Measurements from ENCODE around the gene ULK2.
"Not testable (repeated sequence)": the region's sequence is repeated elsewhere in the genome, so short reads cannot be mapped to it uniquely, and the experiment has no call there.

ULK2 gene

DNA sequence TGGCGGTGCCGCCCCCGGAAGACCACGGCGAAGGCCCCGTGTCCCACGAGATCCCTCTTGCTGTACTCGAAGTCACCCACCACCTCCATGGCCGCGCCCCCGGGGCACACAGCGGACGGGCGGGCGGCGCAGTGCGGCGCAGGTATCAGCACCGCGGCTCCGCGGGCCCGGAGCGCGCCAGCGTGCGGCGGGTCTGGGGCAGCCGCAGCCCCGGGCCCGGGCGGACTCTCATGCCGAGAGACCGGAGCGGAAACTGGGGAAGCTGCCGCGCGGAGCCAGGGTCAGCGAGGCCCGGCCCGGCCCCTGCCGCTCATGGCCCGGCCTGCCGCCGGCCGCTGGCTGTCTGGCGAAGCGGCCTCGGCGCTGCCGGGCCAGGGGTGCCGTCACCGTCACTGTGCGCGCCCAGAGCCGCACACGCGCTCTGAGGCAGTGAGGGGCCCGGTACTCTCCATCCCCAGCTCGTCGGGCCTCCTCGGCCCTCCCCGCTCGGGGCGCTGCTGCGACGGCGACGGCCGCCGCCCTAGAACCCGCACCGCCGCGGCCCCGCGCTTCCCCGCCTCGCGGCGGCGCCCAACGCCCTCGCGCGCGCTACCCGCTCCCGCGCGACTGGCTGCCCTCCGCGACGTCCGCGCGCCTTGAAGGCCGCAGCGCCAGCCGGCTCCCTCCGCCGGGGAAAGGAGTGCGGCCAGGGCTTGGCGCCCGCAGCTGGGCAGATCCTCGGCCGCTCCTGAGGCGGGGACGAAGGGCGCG is at the start of gene ULK2:
ULK2 (minus strand) TSS at position 608 of the 750 bp plus-strand sequence; CDS start at position 89, 519 bp downstream.
- Mint-ChIP-seq H3K27ac (no peak within 1 kb of the TSS), H3K27me3 (no peaks in the 10 kb centered on the region), H3K9me3 (no peaks in the 10 kb centered on the region), H3K4me1 (peaks cover 22% of the 10 kb centered on the region), H3K36me3 (ENCODE audit: low read depth) (no peaks in the 10 kb centered on the region), H3K4me3 (peak within 1 kb of the TSS; percentile 81)
- ATAC-seq (peak; percentile 89), DNase-seq (peak; percentile 53)

DNA sequence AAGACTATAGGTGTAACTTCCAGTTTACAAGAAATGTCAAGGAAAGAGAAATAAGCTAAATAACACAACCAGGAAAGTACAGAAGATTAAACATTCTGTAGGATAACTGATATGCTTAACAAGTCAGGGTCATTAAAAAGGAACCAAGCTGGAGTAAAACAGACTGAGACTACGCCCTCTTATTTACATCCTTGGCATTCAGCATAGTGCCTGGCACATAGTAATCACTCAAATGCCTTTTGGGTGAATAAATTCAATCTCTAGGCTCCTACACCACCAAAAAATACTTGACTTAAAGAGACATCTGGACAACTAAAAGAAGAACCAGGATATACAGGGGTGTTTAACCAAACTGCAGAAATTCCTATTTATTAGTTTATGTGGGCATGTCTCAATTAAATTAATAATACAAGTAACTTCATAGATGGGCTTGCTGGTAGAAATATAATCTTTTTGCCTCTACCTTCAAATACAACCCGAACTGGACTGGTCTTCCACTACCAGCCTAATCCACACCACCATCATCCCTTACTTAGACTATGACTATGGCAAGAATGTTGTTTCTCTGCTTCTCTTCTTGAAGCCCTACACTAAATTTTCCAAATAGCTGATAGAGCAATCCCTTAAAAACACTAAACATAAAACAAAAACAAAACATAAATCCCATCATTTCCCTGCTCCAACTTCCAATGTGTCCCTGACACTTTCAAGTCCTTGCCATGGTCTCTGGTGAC is 47.7 kb upstream of the ULK2 start:
- Mint-ChIP-seq H3K4me1 (peaks cover 5% of the 10 kb centered on the region), H3K36me3 (ENCODE audit: low read depth) (peaks cover 40% of the 10 kb centered on the region), H3K4me3 (no peak overlapping the region), H3K27me3 (no peaks in the 10 kb centered on the region), H3K9me3 (no peaks in the 10 kb centered on the region), H3K27ac (no peak overlapping the region)
- DNase-seq (no peak), ATAC-seq (no peak)

DNA sequence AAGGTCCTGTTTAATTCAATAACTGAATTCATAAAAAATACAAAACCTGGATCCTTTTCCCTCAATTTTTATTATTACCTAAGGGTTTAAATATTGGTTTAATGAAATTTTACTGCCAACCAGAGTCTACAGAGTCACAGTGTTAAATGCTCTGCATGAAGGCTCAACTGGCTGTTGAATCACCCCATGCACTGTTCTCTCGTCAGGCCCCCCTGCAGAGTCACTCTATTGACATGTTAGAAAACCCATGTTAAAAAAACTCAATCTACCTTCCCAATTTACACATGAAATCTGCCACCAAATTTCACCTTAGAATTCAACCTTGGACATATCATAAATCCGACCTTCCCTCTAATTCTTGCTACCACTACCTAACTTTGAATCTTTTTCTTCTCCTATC is 43.3 kb upstream of the ULK2 start:
- no peaks in the 10 kb centered on the region for H3K9me3 Mint-ChIP-seq
- no peaks in the 10 kb centered on the region for H3K27me3 Mint-ChIP-seq
- H3K4me3 Mint-ChIP-seq, result no peak overlapping the region
- peak overlapping the region; percentile 52 for H3K27ac Mint-ChIP-seq
- ATAC-seq, result no peak
- DNase-seq, result no peak
- H3K4me1 Mint-ChIP-seq, result peaks cover 4% of the 10 kb centered on the region
- peaks cover 46% of the 10 kb centered on the region for H3K36me3 Mint-ChIP-seq (ENCODE audit: low read depth)

DNA sequence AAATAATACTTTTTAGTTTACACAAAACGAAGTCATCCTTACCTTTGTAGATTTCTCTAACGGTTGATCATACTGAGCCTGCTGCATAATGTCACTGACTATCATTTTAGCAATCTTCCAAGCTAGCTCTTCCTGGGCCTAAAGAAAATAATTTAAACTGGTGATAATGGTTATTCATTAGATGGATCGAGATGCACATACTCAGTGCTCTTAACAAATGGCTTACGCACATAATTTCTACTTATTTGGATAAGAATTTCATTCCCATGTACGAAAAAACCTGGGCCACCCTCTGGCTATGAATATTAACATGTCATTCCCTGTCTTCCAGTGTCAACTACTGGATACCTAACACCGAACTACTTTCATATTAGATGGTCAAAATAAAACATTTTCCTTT is 41.4 kb upstream of the ULK2 start:
- H3K4me1 Mint-ChIP-seq, result peaks cover 8% of the 10 kb centered on the region
- no peak for ATAC-seq
- no peaks in the 10 kb centered on the region for H3K9me3 Mint-ChIP-seq
- no peaks in the 10 kb centered on the region for H3K27me3 Mint-ChIP-seq
- H3K36me3 Mint-ChIP-seq (ENCODE audit: low read depth), result peaks cover 52% of the 10 kb centered on the region
- H3K4me3 Mint-ChIP-seq, result no peak overlapping the region
- H3K27ac Mint-ChIP-seq, result no peak overlapping the region
- DNase-seq, result no peak

DNA sequence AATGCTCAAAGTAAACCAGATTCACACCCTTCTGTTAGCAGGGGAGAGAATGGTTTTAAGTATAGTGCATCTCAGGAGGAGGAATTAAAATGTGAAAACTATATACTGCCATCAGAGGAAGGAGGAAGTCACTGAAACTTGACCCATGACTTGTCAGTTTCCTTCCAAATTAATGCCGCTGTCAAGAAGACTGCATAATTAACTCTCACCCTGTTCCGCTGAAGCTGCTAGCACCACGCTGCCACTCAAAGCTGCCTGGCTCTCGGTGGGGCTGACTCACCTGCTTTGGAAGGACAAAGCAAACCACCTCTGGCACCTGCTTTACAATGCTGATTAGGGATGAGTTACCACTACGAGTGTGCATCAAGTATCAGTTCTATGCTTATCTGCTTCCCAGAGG is 37.8 kb upstream of the ULK2 start:
- H3K36me3 Mint-ChIP-seq (ENCODE audit: low read depth), result peaks cover 56% of the 10 kb centered on the region
- H3K9me3 Mint-ChIP-seq, result no peaks in the 10 kb centered on the region
- no peaks in the 10 kb centered on the region for H3K27me3 Mint-ChIP-seq
- H3K4me1 Mint-ChIP-seq, result peaks cover 8% of the 10 kb centered on the region
- DNase-seq, result no peak
- peak overlapping the region; percentile 46 for H3K27ac Mint-ChIP-seq
- no peak overlapping the region for H3K4me3 Mint-ChIP-seq
- no peak for ATAC-seq

DNA sequence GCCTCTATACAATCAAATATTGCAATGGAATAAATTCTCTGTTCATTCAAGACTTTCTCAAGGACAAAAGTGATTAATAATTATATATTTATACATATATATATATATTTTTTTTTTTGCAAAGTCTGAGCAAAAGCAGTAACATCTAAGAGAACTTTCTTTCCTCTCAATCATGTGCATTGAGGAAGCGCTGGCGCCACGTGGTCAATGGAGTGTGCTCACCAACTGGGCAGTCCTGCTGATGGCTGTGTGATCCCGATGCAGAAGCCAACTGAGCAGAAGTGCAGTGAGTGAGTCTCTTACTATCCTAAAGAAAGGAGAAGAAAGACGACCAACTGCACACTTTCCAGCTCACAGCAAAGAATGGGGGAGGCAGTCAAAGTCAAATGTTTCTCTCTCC is 37.2 kb upstream of the ULK2 start:
- DNase-seq (no peak), ATAC-seq (no peak)
- Mint-ChIP-seq H3K4me1 (peaks cover 8% of the 10 kb centered on the region), H3K9me3 (no peaks in the 10 kb centered on the region), H3K4me3 (no peak overlapping the region), H3K27ac (no peak overlapping the region), H3K27me3 (no peaks in the 10 kb centered on the region), H3K36me3 (ENCODE audit: low read depth) (peaks cover 54% of the 10 kb centered on the region)

DNA sequence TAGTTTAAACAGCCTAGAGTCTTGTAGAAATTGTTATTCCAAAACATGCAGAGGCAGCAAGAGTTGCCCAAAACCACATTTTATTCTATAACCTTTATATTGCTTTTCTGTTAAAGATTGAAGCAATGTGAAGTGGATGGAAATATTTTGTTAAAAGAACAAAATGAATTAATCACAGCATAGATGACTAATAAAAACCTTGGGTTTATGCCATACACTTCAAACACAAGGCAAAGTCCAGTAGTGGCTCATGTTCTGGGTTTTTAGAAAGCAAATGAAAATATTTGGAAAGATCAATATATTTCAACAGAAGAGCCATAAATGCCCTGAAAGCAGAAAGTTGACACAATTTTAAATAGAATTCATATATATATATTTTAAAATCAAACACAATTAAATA is 36.7 kb upstream of the ULK2 start:
- ATAC-seq (no peak), DNase-seq (no peak)

DNA sequence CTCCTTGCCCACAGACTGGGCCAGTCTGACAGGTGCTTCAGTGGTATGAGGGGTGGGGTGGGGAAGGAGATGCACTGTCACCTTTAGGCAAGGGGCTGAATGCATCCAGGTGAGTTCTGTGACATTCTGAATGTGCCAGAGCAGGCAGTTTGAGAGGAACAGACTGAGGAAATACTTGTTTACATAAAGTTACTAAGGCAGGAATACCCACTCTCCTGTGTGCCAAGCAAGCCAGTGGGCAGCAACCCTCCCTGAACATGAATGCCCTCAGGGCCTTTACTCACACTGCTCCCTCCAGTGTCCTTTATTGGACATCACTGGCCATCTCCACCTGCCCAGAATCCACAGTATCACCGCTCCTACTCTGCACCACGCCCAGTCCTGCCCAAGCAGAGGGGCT is 33.1 kb upstream of the ULK2 start:
- Mint-ChIP-seq H3K36me3 (ENCODE audit: low read depth) (peaks cover 29% of the 10 kb centered on the region), H3K27ac (no peak overlapping the region)
- no peak for ATAC-seq

More for the DNA sequence above, 36.7 kb upstream of the ULK2 start:
- H3K4me1 Mint-ChIP-seq, result peaks cover 8% of the 10 kb centered on the region
- H3K4me3 Mint-ChIP-seq, result no peak overlapping the region
- H3K36me3 Mint-ChIP-seq (ENCODE audit: low read depth), result peaks cover 50% of the 10 kb centered on the region
- no peaks in the 10 kb centered on the region for H3K27me3 Mint-ChIP-seq
- no peak overlapping the region for H3K27ac Mint-ChIP-seq
- no peaks in the 10 kb centered on the region for H3K9me3 Mint-ChIP-seq

DNA sequence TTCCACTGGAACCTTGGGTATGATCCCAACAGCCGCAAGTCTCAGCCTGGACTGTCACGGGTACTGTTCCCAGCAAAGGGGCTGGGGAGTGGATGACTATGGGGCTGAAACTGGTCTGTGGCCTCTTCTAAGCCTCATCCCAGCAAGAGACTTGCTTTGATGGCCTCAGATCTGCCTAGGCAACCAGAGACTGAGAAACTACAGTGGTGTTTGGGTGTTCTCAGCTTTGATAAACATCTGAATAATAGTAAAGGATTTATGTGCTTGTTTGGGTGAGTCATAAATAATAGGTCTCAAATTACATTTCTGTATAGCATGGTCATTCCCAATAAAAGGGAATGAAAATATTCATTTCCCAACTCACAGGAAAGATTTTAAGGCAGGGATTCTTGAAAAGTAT is 30.2 kb upstream of the ULK2 start:
- Mint-ChIP-seq H3K36me3 (ENCODE audit: low read depth) (peaks cover 10% of the 10 kb centered on the region), H3K9me3 (no peaks in the 10 kb centered on the region), H3K4me1 (no peaks in the 10 kb centered on the region), H3K4me3 (no peak overlapping the region), H3K27me3 (no peaks in the 10 kb centered on the region), H3K27ac (no peak overlapping the region)
- DNase-seq, result no peak
- ATAC-seq, result no peak

More for the DNA sequence above, 33.1 kb upstream of the ULK2 start:
- no peaks in the 10 kb centered on the region for H3K27me3 Mint-ChIP-seq
- H3K9me3 Mint-ChIP-seq, result no peaks in the 10 kb centered on the region
- no peak for DNase-seq
- H3K4me1 Mint-ChIP-seq, result peaks cover 6% of the 10 kb centered on the region
- no peak overlapping the region for H3K4me3 Mint-ChIP-seq

DNA sequence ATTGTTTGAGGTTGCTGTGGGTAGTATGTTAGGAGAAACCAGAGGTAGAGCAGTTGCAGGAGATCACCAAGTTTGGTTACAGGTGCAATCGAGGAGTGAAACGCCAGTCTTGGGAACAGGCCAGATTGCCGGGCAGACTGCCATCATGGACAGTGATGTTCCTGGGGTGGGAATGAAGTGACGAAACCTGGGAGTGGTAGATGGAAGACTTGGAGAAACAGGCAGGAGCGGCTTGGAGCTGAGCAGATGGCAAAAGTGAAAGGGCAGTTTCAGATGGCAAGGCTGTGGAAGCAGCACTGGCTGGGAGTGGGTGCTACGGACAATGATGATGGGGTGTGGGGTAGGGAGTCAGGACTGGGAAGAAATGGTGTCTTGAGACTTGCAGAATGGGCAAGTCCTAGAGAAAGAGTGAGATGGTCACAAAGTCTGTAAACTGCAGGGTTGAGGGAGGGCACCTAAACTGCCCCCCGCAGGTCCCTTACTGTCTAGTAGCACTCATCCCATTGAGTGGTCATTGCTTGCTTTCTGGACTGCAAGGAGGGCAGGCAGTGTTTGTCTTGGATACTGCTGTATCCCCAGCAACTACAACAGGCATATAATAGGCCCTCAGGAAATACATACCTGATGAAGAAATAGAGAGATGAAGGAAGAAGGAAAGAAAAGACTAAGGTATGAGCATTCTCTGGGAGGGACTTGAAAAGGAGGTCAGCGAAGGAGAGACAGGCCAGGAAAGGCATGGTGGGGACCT is 29.5 kb upstream of the ULK2 start:
- H3K27ac Mint-ChIP-seq, result no peak overlapping the region
- ATAC-seq (no peak), DNase-seq (no peak)
- H3K27me3 Mint-ChIP-seq, result no peaks in the 10 kb centered on the region
- no peaks in the 10 kb centered on the region for H3K9me3 Mint-ChIP-seq
- H3K4me3 Mint-ChIP-seq, result no peak overlapping the region
- H3K36me3 Mint-ChIP-seq (ENCODE audit: low read depth), result peaks cover 9% of the 10 kb centered on the region
- no peaks in the 10 kb centered on the region for H3K4me1 Mint-ChIP-seq

DNA sequence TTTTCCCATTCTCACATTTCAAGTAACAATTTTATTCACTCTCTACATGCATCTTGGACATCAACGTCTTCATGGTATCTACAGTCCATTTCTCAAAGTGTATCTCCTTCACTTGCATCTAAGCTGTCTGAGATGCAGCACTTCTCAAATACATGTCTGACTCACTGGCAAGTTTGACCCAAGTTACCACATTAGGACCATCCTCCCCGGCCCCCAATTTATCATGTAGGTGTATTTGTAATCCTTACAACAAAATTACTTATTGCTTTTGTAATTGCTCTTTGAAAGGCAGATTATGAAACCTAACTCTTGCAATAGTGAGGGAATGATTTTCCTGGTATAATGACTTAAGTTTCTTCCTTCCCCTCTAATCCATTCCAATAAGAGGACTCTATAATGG is 28.9 kb upstream of the ULK2 start:
- ATAC-seq (no peak), DNase-seq (no peak)
- Mint-ChIP-seq H3K4me3 (no peak overlapping the region), H3K27me3 (no peaks in the 10 kb centered on the region), H3K4me1 (no peaks in the 10 kb centered on the region), H3K27ac (no peak overlapping the region), H3K36me3 (ENCODE audit: low read depth) (peaks cover 9% of the 10 kb centered on the region), H3K9me3 (no peaks in the 10 kb centered on the region)

DNA sequence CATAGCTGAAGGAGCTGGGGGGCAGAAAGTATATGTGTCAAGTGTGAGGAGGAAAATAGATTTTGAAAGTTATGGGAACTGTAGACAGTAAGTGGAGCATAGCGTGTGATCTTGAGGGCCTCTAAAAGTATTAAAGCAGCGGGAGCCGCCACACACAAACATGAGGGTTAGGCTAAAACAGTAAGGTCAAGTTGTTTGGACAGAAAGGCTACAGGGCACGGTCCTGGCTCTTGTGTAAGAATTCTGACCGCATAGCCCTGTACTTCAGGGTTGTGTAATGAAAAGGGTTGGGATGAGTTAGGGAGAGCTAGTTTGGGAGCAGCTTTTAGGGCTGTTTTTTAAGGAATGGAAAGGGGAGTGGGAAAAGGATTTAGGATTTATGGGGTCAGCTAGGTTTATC is 22.8 kb upstream of the ULK2 start:
- not testable (repeated sequence) for H3K4me1 Mint-ChIP-seq; H3K27me3 Mint-ChIP-seq; H3K27ac Mint-ChIP-seq; H3K36me3 Mint-ChIP-seq (ENCODE audit: low read depth); ATAC-seq; DNase-seq; H3K9me3 Mint-ChIP-seq; H3K4me3 Mint-ChIP-seq

DNA sequence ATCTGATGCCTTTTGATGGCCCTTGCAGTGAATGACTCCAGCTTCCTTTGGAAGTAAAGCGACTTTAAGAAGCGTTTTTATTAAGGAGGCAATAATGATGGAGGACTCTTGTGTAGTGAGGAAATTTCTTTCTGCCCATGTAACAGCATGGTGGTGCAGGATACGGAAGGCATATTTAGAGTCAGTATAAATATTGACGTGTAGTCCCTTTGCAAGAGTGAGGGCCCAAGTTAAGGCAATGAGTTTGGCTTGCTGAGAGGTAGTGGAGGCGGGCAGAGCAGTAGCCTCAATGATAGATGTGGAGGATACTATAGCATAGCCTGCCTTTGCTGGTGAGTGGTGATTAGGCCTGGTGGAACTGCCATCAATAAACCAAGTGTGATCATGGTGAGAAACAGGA is 22.3 kb upstream of the ULK2 start:
- not testable (repeated sequence) for ATAC-seq; H3K4me1 Mint-ChIP-seq; H3K4me3 Mint-ChIP-seq; DNase-seq; H3K27ac Mint-ChIP-seq; H3K27me3 Mint-ChIP-seq; H3K9me3 Mint-ChIP-seq; H3K36me3 Mint-ChIP-seq (ENCODE audit: low read depth)

DNA sequence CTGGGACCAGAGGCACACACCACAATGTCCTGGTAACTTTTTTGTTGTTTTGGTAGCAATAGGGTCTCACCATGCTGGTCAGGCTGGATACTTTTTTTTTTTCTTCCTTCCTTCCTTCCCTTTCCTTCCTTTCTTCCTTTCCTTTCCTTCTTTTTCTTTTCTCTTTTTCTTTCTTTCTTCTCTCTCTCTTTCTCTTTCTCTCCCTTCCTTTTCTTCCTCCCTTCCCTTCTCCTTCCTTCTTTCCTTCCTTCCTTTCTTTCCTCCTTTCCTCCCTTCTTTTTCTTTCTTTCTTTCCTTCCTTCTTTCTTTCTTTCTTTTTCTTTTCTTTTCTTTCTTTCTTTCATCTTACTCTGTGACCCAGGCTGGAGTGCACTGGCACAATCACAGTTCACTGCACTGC is 18.4 kb upstream of the ULK2 start:
- no peaks in the 10 kb centered on the region for H3K36me3 Mint-ChIP-seq (ENCODE audit: low read depth)
- DNase-seq (no peak), ATAC-seq (no peak)
- H3K9me3 Mint-ChIP-seq, result no peaks in the 10 kb centered on the region
- no peak overlapping the region for H3K4me3 Mint-ChIP-seq
- H3K27me3 Mint-ChIP-seq, result peaks cover 2% of the 10 kb centered on the region
- no peak overlapping the region for H3K27ac Mint-ChIP-seq
- no peaks in the 10 kb centered on the region for H3K4me1 Mint-ChIP-seq

Data from activated naive CD8-positive, alpha-beta T cell treated with anti-CD3 and anti-CD28 coated beads, Interleukin-2, amount 50 U/mL, for 24 hours (primary cell).